ENCODE results near the gene FGF14.

- TF ChIP-seq POLR2A (IDR thresholded peaks at IDR 0.05), result no peak
- TF ChIP-seq CTCF (IDR thresholded peaks at IDR 0.05), result no peak
- TF ChIP-seq EP300 (IDR thresholded peaks at IDR 0.05), result no peak
Observed at GRCh38 chr13:102090532-102090931, 311.3 kb downstream of the FGF14 start.
